DMS53 treated with DMSO at 0.1 percent for 48 hours (cell line): ENCODE results near the gene ABHD11.
"Not testable (repeated sequence)": the region's sequence is repeated elsewhere in the genome, so short reads cannot be mapped to it uniquely, and the experiment has no call there.

Experiments used
- DNase-seq: peaks from one replicate; lab custom pipeline; 2025; ENCODE audit not compliant: unreplicated experiment; lab: John Stamatoyannopoulos, UW

Gene ABHD11

GRCh38 chr7:73719806-73720169 lies 18.8 kb downstream of the ABHD11 start:
- DNase-seq = no peak

GRCh38 chr7:73718905-73719805 lies 19.4 kb downstream of the ABHD11 start, which contains the start of gene STX1A:
STX1A (minus strand) TSS chr7:73719669; CDS start chr7:73719631, 38 bp downstream.
- DNase-seq = peak; percentile 65

DNA sequence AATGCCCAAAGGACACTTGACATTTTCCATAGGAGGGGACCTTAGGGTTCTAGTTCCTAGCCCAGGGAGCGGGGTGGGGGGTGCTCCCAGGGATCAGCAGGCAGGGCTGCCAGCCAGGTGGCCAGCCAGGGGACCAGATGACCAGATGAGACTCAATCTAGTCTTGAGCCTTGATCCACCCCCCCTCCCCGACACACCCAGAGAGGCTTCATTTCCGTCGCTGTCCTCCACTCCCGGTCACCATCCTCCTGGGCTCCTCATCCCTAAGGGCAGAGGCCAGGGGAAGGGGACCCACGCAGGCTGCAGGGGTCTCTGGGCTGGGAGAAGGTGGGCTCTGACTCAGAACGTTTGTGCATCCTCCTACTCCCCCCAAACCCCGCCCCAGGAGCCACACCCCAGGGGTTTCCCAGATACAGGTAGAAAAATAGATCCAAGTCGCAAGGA lies 20.1 kb downstream of the ABHD11 start:
- DNase-seq = no peak

- no peak for DNase-seq
Observed at GRCh38 chr7:73717991-73718405, 20.6 kb downstream of the ABHD11 start.

GRCh38 chr7:73717025-73717807 lies 21.4 kb downstream of the ABHD11 start:
- DNase-seq = no peak

- DNase-seq = no peak
Observed at GRCh38 chr7:73716318-73716890, 22.2 kb downstream of the ABHD11 start.

- peak; percentile 99 for DNase-seq
Observed at GRCh38 chr7:73715648-73716317, 22.8 kb downstream of the ABHD11 start.

GRCh38 chr7:73713319-73713718 lies 25.3 kb downstream of the ABHD11 start:
- not testable (repeated sequence) for DNase-seq

DNA sequence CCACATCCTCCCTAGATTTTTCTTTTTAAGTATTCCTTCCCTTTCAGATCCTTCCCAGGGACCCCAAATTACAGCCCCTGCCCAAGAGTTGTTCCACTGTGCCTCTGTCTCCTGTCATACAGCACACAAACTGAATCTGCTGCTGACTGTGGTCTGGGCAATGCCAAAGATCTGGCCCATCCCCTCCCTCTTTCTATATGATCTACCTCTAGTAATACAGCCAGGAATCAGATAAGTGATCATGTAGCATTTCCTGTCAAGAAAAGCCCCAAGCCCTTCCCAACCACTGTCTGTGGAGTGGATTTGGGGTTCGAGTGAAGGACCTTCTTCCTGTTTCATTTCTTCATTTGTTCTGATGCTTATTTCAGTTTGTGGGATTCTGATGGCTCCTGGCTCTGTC lies 25.8 kb downstream of the ABHD11 start:
- no peak for DNase-seq

DNA sequence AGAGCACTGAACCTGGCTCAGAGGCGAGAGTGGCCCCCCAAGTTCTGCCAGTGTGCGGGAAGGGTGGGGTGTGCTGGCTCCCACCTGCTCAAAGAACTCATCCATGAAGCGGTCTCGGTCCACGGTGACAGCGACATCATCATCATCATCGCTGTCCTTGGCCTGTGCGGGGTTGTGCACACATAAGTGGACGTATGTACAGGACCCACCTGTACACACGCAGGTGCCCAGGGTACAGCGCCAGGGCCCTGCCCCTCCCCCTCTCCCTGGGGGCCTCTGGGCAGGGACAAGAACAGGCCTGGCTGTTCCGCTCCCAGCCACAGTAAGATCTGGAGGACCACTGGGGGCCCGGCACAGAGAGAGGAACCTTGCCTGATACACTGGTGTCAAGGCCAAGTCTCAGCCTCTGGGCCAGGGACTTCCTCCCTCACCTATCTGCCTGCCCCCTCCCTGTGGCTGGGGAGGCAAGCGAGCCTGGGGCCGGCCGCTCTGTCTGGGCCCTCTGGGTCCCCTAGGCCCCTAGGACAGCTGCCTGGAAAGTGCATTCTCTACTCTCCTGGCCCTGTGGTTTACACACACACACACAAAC lies 29.5 kb downstream of the ABHD11 start:
- no peak for DNase-seq

DNA sequence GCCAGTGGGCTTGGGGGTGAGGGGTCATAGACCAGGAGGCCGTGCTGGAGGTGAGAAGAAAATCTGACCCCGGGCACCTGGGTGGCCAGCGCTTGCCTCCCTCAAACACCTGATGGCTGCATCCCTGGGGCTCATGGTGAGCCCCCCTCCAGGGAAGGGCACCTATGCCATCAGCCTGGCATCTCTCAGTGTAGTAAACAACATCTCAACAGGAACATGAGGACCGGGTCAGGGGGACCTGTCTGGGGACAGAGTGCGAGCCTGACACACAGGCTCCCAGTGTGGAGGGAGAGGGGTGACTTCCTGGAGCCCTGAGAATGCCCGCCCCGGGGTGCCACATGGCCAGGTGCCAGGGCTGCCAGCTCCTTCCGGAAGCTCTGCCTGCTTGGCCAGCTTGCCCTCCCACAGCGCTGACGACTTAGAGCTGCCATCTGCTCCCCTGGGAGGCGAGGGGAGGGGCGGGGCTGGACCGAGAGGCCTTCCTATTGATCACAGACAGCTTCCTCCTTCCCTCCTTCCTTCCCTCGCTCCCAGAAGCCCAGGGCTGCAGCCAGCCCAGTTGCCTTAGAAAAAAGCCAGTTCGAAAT lies 31.5 kb downstream of the ABHD11 start:
- peak; percentile 58 for DNase-seq

DNA sequence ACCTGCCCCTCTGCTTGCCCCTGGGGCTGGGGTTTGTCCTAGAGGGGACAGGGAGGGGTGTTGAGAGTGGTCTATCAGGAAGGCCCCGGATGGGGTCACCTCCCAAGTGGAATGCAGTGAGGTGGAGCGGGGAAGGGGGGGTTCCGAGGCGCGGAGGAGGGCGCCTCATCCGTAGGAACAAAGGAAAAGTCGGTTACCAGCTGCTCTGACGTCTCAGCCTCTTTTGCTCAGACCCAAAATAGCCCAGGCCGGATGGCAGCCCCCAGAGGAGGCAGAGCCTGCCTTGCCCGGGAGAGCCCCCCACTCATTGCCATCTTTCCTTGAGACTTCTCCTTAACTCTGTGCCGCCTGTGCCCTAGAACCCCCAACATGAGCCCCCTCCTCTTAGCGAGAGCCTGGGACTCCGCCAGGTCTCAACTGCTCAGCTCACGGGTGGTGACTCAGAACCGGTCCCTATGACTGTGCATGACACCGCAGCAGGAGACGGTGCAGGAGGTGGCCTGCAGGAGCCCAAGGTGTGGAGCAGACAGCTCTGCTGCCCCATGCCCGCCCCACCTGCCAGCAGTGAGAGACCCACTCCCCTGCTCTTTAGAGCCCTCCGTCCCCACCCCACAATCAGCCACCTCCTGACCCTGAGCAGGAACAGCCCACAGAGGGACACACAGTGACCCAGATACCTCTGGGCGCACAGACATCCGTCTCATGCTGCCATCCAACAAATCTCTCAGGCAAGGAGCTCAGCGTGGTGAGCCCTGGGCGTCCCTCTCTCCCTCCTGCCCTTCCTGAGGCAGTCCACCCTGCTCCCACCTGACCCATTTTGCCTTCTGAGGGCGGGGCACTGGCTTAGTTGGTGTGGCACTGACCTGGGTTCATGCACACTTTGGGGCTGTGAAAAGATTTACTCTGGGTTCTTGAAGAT lies 32.2 kb downstream of the ABHD11 start:
- no peak for DNase-seq

- no peak for DNase-seq
Observed at GRCh38 chr7:73705551-73705920, 33.1 kb downstream of the ABHD11 start.

DNA sequence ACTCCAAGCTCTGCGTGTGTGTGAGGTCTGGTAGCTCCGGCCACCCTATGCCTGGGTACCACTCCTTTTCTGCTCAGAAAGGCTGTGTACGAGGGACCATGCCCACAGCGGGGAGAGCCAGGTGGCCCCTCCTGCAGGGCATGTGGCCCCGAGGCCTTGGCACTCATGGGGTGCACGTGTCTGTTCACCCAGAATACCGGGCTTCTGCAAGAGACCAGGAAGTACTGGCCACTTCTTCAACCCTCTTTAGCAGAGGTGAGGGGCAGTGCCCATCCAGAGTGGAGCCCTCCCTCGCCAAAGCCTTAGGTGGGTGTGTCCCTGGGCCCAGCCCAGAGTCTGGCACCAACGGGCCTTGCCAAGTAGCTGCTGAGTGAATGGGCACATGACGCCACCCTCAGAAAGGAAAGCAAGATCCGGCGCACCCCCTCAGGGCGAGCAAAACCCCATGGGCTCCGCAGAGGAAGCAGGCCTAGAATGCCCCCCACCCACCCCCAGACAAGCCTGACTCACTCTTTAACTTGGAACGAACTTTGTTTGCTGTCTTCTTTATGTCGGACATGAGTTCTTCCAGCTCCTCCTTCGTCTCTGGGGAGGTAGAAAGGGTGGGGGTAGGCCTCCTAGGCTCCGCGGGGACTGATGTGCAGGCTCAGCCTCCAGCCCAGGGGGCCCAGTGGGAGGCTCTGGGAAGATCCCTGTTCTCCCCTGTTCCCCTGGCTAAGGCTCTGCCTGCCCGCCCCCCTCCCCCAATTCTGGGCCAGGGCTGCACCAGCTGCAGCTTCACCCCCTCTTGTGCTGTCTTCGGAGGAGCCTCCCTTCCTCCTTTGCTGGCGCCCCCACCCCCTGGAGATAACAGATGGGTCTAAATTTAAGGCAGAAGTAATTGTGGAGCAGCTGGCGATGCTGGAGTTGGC lies 33.7 kb downstream of the ABHD11 start:
- no peak for DNase-seq

- DNase-seq = no peak
Observed at GRCh38 chr7:73703757-73704639, 34.6 kb downstream of the ABHD11 start.

- DNase-seq = no peak
Observed at GRCh38 chr7:73703225-73703624, 35.4 kb downstream of the ABHD11 start.

- DNase-seq = no peak
Observed at GRCh38 chr7:73702665-73703064, 35.9 kb downstream of the ABHD11 start.
